ENCODE data around the gene SLC35A3.

The SLC35A3 gene

GRCh38 chr1:99980928-99981327 is 11.1 kb downstream of the SLC35A3 start:
- no peak for DNase-seq
- Histone ChIP-seq H3K36me3 (peaks cover 3% of the 10 kb centered on the region; the same call in 1 of the 2 replicates), H3K27me3 (no peaks in the 10 kb centered on the region), H3K4me1 (no peaks in the 10 kb centered on the region), H3K4me3 (ENCODE audit: low read depth, low read length) (no peak overlapping the region), H3K9me3 (no peaks in the 10 kb centered on the region; the same call in 1 of the 2 replicates)
- TF ChIP-seq CTCF (IDR thresholded peaks at IDR 0.05; ENCODE audit: low read depth, low read length), result no peak

- Histone ChIP-seq H3K36me3 (no peaks in the 10 kb centered on the region), H3K4me1 (no peaks in the 10 kb centered on the region), H3K9me3 (no peaks in the 10 kb centered on the region), H3K27me3 (no peaks in the 10 kb centered on the region), H3K4me3 (ENCODE audit: low read depth, low read length) (no peak overlapping the region)
- no peak for DNase-seq
- no peak for TF ChIP-seq CTCF (IDR thresholded peaks at IDR 0.05; ENCODE audit: low read depth, low read length)
These were observed 16.9 kb downstream of the SLC35A3 start for GRCh38 chr1:99986656-99987225.

GRCh38 chr1:99988210-99988765 is 18.5 kb downstream of the SLC35A3 start:
- TF ChIP-seq CTCF (IDR thresholded peaks at IDR 0.05; ENCODE audit: low read depth, low read length), result no peak
- H3K27me3 ChIP-seq, result no peaks in the 10 kb centered on the region
- no peaks in the 10 kb centered on the region for H3K4me1 ChIP-seq
- no peak for DNase-seq
- no peaks in the 10 kb centered on the region for H3K36me3 ChIP-seq
- no peak overlapping the region for H3K4me3 ChIP-seq (ENCODE audit: low read depth, low read length)
- no peaks in the 10 kb centered on the region for H3K9me3 ChIP-seq

GRCh38 chr1:99992044-99992722 is 22.4 kb downstream of the SLC35A3 start:
- Histone ChIP-seq H3K36me3 (peaks cover 3% of the 10 kb centered on the region), H3K4me1 (no peaks in the 10 kb centered on the region), H3K27me3 (no peaks in the 10 kb centered on the region), H3K4me3 (ENCODE audit: low read depth, low read length) (no peak overlapping the region), H3K9me3 (no peaks in the 10 kb centered on the region)
- no peak for DNase-seq
- no peak for TF ChIP-seq CTCF (IDR thresholded peaks at IDR 0.05; ENCODE audit: low read depth, low read length)

- no peak overlapping the region for H3K4me3 ChIP-seq (ENCODE audit: low read depth, low read length)
These were observed 23.1 kb downstream of the SLC35A3 start for GRCh38 chr1:99992760-99993467.

More at GRCh38 chr1:99992760-99993467, 23.1 kb downstream of the SLC35A3 start:
- no peaks in the 10 kb centered on the region for H3K9me3 ChIP-seq
- H3K4me1 ChIP-seq, result no peaks in the 10 kb centered on the region
- no peaks in the 10 kb centered on the region for H3K27me3 ChIP-seq
- TF ChIP-seq CTCF (IDR thresholded peaks at IDR 0.05; ENCODE audit: low read depth, low read length), result no peak
- H3K36me3 ChIP-seq, result peaks cover 3% of the 10 kb centered on the region
- no peak for DNase-seq
